Immature natural killer cell (primary cell): ENCODE data around the gene ERF. TPM values are rescaled to one million over a fixed set of nuclear protein-coding genes. Genes with fewer than 3 reads are reported as not detected.

Experiments
- DNase-seq, 3 donors: peaks; one replicate each; pipeline ENCODE4 v3.0.0; 2022; ENCODE audit warnings: mixed read lengths in 1 of 3
- H3K27ac Mint-ChIP-seq, 6 donors: one replicate each; pipeline ENCODE4 v1.8.0; 2020; ENCODE audit warnings: mixed read lengths in 6 of 6, mild to moderate bottlenecking in 5 of 6, inconsistent platforms in 4 of 6, moderate library complexity in 3 of 6
- H3K27me3 Mint-ChIP-seq, 3 donors: one replicate each; pipeline ENCODE4 v1.8.0; 2020 to 2021; ENCODE audit warnings: low read depth in 3 of 3, mild to moderate bottlenecking in 3 of 3, mixed read lengths in 3 of 3, moderate library complexity in 3 of 3, inconsistent platforms in 1 of 3
- H3K36me3 Mint-ChIP-seq, 3 donors: one replicate each; pipeline ENCODE4 v1.8.0; 2020; ENCODE audit warnings: mixed read lengths in 3 of 3, inconsistent platforms in 2 of 3, mild to moderate bottlenecking in 2 of 3
- H3K4me1 Mint-ChIP-seq, 2 donors: one replicate each; pipeline ENCODE4 v1.8.0; 2020; ENCODE audit warnings: inconsistent platforms in 2 of 2, mild to moderate bottlenecking in 2 of 2, mixed read lengths in 2 of 2, moderate library complexity in 1 of 2
- H3K4me3 Mint-ChIP-seq, 5 donors: one replicate each; pipeline ENCODE4 v1.8.0; 2020; ENCODE audit warnings: mild to moderate bottlenecking in 5 of 5, mixed read lengths in 5 of 5, inconsistent platforms in 3 of 5, moderate library complexity in 3 of 5
- H3K9me3 Mint-ChIP-seq, 6 donors: one replicate each; pipeline ENCODE4 v1.8.0; 2020; ENCODE audit warnings: mild to moderate bottlenecking in 6 of 6, mixed read lengths in 6 of 6, inconsistent platforms in 4 of 6, moderate library complexity in 3 of 6
- polyA plus RNA-seq, 3 donors: library from polyadenylated mRNA; unstranded; fragments of 300-500 nt; fragmentation: Illumina TruSeq; gene quantifications; one replicate each; pipeline ENCODE4 v1.2.3, GENCODE V29; 2021

Gene ERF
- polyA plus RNA-seq: 1 to 10 TPM in 2 of 3 donors, under 1 TPM in 1; 0.24 to 3.4 (median 2.3) TPM

GRCh38 chr19:42254850-42255765 lies at the start of gene ERF:
Gene ERF, minus strand, starts transcription at chr19:42255128. Its CDS starts 129 bp downstream, at chr19:42254999.
- peaks cover 8 to 14% (median 8%) of the 10 kb centered on the region in 3 donors for H3K27me3 Mint-ChIP-seq
- H3K4me1 Mint-ChIP-seq: peaks cover 24 to 28% of the 10 kb centered on the region in 2 donors
- H3K9me3 Mint-ChIP-seq: no peaks in the 10 kb centered on the region
- H3K36me3 Mint-ChIP-seq: no peaks in the 10 kb centered on the region
- peak; percentile 92 to 95 (median 94) for DNase-seq
- H3K4me3 Mint-ChIP-seq: peak within 1 kb of the TSS; percentile 69 to 80 (median 72)
- peak within 1 kb of the TSS; percentile 10 to 88 (median 76) for H3K27ac Mint-ChIP-seq

- Mint-ChIP-seq H3K27ac (peak overlapping the region in 1 of 6 donors; percentile 75), H3K36me3 (peaks cover 0 to 3% (median 0%) of the 10 kb centered on the region in 3 donors), H3K4me1 (peaks cover 19 to 24% of the 10 kb centered on the region in 2 donors), H3K4me3 (peak overlapping the region in 2 of 5 donors; percentile 47 to 90), H3K9me3 (no peaks in the 10 kb centered on the region), H3K27me3 (peaks cover 2 to 11% (median 3%) of the 10 kb centered on the region in 3 donors)
- no peak for DNase-seq
These were observed 48.9 kb upstream of the ERF start for GRCh38 chr19:42303876-42304275.

- Mint-ChIP-seq H3K27ac (peak overlapping the region in 3 of 6 donors; percentile 39 to 80 (median 78)), H3K4me3 (peak overlapping the region; percentile 81 to 90 (median 89)), H3K9me3 (no peaks in the 10 kb centered on the region), H3K36me3 (peaks cover 0 to 3% (median 0%) of the 10 kb centered on the region in 3 donors), H3K27me3 (peaks cover 2 to 8% (median 3%) of the 10 kb centered on the region in 3 donors), H3K4me1 (peaks cover 19 to 24% of the 10 kb centered on the region in 2 donors)
- no peak for DNase-seq
These were observed 48.2 kb upstream of the ERF start for GRCh38 chr19:42303101-42303464.

- no peaks in the 10 kb centered on the region for H3K36me3 Mint-ChIP-seq
- H3K9me3 Mint-ChIP-seq: no peaks in the 10 kb centered on the region
- no peak for DNase-seq
- peaks cover 0 to 8% (median 2%) of the 10 kb centered on the region in 3 donors for H3K27me3 Mint-ChIP-seq
- H3K27ac Mint-ChIP-seq: peak within 1 kb of the TSS in 5 of 6 donors; percentile 55 to 80 (median 61)
- peaks cover 19 to 24% of the 10 kb centered on the region in 2 donors for H3K4me1 Mint-ChIP-seq
- peak within 1 kb of the TSS; percentile 81 to 90 (median 89) for H3K4me3 Mint-ChIP-seq
These were observed 46.8 kb upstream of the ERF start, which contains the start of gene PRR19 for GRCh38 chr19:42301646-42302203. Gene PRR19, plus strand, starts transcription at chr19:42302132. Its CDS starts 7,453 bp downstream, at chr19:42309585.

GRCh38 chr19:42297039-42297438 lies 42.1 kb upstream of the ERF start:
- H3K4me3 Mint-ChIP-seq: no peak overlapping the region
- H3K27ac Mint-ChIP-seq: peak overlapping the region in 1 of 6 donors; percentile 35
- H3K4me1 Mint-ChIP-seq: peaks cover 1 to 9% of the 10 kb centered on the region in 2 donors
- H3K36me3 Mint-ChIP-seq: peaks cover 0 to 4% (median 0%) of the 10 kb centered on the region in 3 donors
- no peak for DNase-seq
- H3K9me3 Mint-ChIP-seq: no peaks in the 10 kb centered on the region
- peaks cover 0 to 2% (median 0%) of the 10 kb centered on the region in 3 donors for H3K27me3 Mint-ChIP-seq

- H3K27me3 Mint-ChIP-seq: peaks cover 0 to 2% (median 2%) of the 10 kb centered on the region in 3 donors
- no peak overlapping the region for H3K4me3 Mint-ChIP-seq
- peak overlapping the region in 1 of 6 donors; percentile 43 for H3K27ac Mint-ChIP-seq
These were observed 41.0 kb upstream of the ERF start for GRCh38 chr19:42295831-42296525.

GRCh38 chr19:42295342-42295741 lies 40.4 kb upstream of the ERF start:
- Mint-ChIP-seq H3K9me3 (no peaks in the 10 kb centered on the region), H3K36me3 (peaks cover 0 to 9% (median 4%) of the 10 kb centered on the region in 3 donors), H3K4me3 (no peak overlapping the region), H3K27ac (peak overlapping the region in 1 of 6 donors; percentile 43), H3K4me1 (no peaks in the 10 kb centered on the region), H3K27me3 (peaks cover 0 to 2% (median 2%) of the 10 kb centered on the region in 3 donors)
- no peak for DNase-seq

More at GRCh38 chr19:42295831-42296525, 41.0 kb upstream of the ERF start:
- Mint-ChIP-seq H3K9me3 (no peaks in the 10 kb centered on the region), H3K4me1 (no peaks in the 10 kb centered on the region), H3K36me3 (peaks cover 0 to 9% (median 4%) of the 10 kb centered on the region in 3 donors)
- DNase-seq: peak; percentile 79 to 83 (median 80)

- Mint-ChIP-seq H3K9me3 (no peaks in the 10 kb centered on the region), H3K4me3 (no peak overlapping the region), H3K27ac (no peak overlapping the region), H3K4me1 (no peaks in the 10 kb centered on the region), H3K27me3 (peaks cover 0 to 2% (median 2%) of the 10 kb centered on the region in 3 donors), H3K36me3 (peaks cover 0 to 9% (median 4%) of the 10 kb centered on the region in 3 donors)
- DNase-seq: no peak
These were observed 39.7 kb upstream of the ERF start for GRCh38 chr19:42294471-42295137.

GRCh38 chr19:42293948-42294347 lies 39.0 kb upstream of the ERF start:
- Mint-ChIP-seq H3K4me1 (no peaks in the 10 kb centered on the region), H3K36me3 (peaks cover 0 to 9% (median 4%) of the 10 kb centered on the region in 3 donors), H3K4me3 (no peak overlapping the region), H3K27ac (no peak overlapping the region), H3K9me3 (no peaks in the 10 kb centered on the region), H3K27me3 (peaks cover 0 to 2% (median 2%) of the 10 kb centered on the region in 3 donors)
- DNase-seq: no peak

- Mint-ChIP-seq H3K27me3 (peaks cover 0 to 2% (median 2%) of the 10 kb centered on the region in 3 donors), H3K27ac (no peak overlapping the region), H3K4me1 (no peaks in the 10 kb centered on the region), H3K4me3 (no peak overlapping the region), H3K36me3 (peaks cover 0 to 9% (median 4%) of the 10 kb centered on the region in 3 donors), H3K9me3 (no peaks in the 10 kb centered on the region)
- no peak for DNase-seq
These were observed 38.6 kb upstream of the ERF start for GRCh38 chr19:42293540-42293939.

GRCh38 chr19:42292963-42293362 lies 38.0 kb upstream of the ERF start:
- H3K27ac Mint-ChIP-seq: no peak overlapping the region
- no peak for DNase-seq
- H3K9me3 Mint-ChIP-seq: no peaks in the 10 kb centered on the region
- no peaks in the 10 kb centered on the region for H3K4me1 Mint-ChIP-seq
- peaks cover 0 to 9% (median 4%) of the 10 kb centered on the region in 3 donors for H3K36me3 Mint-ChIP-seq
- H3K27me3 Mint-ChIP-seq: peaks cover 0 to 2% (median 2%) of the 10 kb centered on the region in 3 donors
- no peak overlapping the region for H3K4me3 Mint-ChIP-seq

GRCh38 chr19:42292042-42292960 lies 37.4 kb upstream of the ERF start:
- no peaks in the 10 kb centered on the region for H3K9me3 Mint-ChIP-seq
- H3K4me1 Mint-ChIP-seq: no peaks in the 10 kb centered on the region
- no peak overlapping the region for H3K4me3 Mint-ChIP-seq
- H3K27me3 Mint-ChIP-seq: peaks cover 0 to 2% (median 2%) of the 10 kb centered on the region in 3 donors
- DNase-seq: no peak
- peak overlapping the region in 3 of 6 donors; percentile 2 to 59 (median 9) for H3K27ac Mint-ChIP-seq
- peaks cover 0 to 9% (median 4%) of the 10 kb centered on the region in 3 donors for H3K36me3 Mint-ChIP-seq
